ENCODE results near the gene YES1. TPM values are rescaled to one million over a fixed set of nuclear protein-coding genes. Genes with fewer than 3 reads are reported as not detected.
A peak's percentile ranks its signal among the peaks of the same experiment; 100 is the strongest.

Gene YES1
- total and polyA plus RNA-seq, 8 donors = 6.4 to 147 (median 36.6) TPM

- Histone ChIP-seq H3K4me1 (no peaks in the 10 kb centered on the region), H3K27me3 (no peaks in the 10 kb centered on the region), H3K36me3 (peaks cover 0 to 43% (median 31%) of the 10 kb centered on the region in 4 donors), H3K9me3 (no peaks in the 10 kb centered on the region), H3K27ac (no peak overlapping the region), H3K4me3 (no peak overlapping the region)
- DNase-seq = no peak
- intact Hi-C loops (cut with DNase I; ENCODE audit: low total_unique reads) = no loop called here
- TF ChIP-seq POLR2AphosphoS5 (IDR thresholded peaks at IDR 0.05) = no peak
- no peak for TF ChIP-seq POLR2A (IDR thresholded peaks at IDR 0.05)
- WGBS, 5 donors = 92 to 95% (median 93%) methylated on average over 9 of the region's 9 CpGs
These were observed 86.4 kb downstream of the YES1 start for GRCh38 chr18:725646-726045.

DNA sequence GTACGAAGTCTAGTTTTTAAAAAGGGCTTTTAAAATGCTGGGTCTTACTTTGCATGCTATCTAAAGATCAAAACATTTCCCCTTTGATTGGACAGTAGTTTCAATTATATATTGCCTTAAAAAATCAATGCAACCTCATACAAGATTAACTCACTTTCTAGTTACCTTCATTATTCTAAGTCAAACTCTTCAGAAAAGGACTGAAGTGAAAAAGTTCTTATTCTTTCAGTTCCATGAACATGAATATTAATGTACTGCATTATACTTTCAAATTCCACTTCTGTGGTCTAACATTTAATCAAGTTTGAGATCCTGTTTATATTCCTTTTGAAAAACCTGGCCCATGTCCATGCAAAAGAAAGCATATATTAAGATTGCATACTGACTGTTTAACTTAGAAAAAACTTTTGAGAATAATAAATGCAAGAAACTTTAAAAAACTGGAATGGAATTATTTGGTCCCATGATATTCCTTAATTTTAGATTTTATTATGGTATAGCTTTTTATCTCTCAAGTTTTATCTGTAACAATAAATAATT, 88.4 kb downstream of the YES1 start:
- no peaks in the 10 kb centered on the region for H3K9me3 ChIP-seq
- H3K4me1 ChIP-seq = no peaks in the 10 kb centered on the region
- WGBS, 5 donors = 83 to 96% (median 94%) methylated on average over 1 of the region's 1 CpG
- no peak for DNase-seq
- intact Hi-C loops (cut with DNase I; ENCODE audit: low total_unique reads) = no loop called here
- TF ChIP-seq EP300 (IDR thresholded peaks at IDR 0.05) (no peak), POLR2A (IDR thresholded peaks at IDR 0.05) (no peak), POLR2AphosphoS5 (IDR thresholded peaks at IDR 0.05) (no peak), CTCF (IDR thresholded peaks at IDR 0.05) (no peak)
- no peak overlapping the region for H3K4me3 ChIP-seq
- no peaks in the 10 kb centered on the region for H3K27me3 ChIP-seq
- H3K36me3 ChIP-seq = peaks cover 0 to 32% (median 26%) of the 10 kb centered on the region in 4 donors
- no peak overlapping the region for H3K27ac ChIP-seq

DNA sequence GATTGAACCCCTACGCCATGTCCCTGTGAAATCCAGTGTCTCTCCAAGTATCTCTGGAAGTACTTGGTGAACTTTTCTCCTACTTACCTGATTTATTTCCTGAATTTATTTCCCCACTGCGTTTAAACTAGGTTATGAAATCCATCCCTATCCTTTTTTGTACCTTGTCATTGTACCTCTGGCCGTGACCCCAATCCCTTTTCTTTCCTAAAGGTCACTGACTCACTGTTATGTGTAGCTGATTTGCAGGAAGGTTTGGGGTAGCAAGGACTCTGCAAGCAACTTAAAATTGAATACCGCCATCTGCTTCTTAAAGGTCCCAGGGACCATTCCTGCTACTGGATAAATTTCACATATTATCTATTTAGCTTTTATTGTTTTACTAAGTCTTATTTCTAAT, 95.0 kb downstream of the YES1 start:
- Histone ChIP-seq H3K4me3 (no peak overlapping the region), H3K36me3 (no peaks in the 10 kb centered on the region), H3K9me3 (no peaks in the 10 kb centered on the region), H3K4me1 (peaks cover 0 to 7% (median 2%) of the 10 kb centered on the region in 4 donors), H3K27me3 (no peaks in the 10 kb centered on the region), H3K27ac (no peak overlapping the region)
- WGBS, 5 donors = 89 to 94% (median 91%) methylated on average over 4 of the region's 4 CpGs
- DNase-seq = no peak
- intact Hi-C loops (cut with DNase I; ENCODE audit: low total_unique reads) = no loop called here
- TF ChIP-seq CTCF (IDR thresholded peaks at IDR 0.05) (no peak), POLR2A (IDR thresholded peaks at IDR 0.05) (no peak), EP300 (IDR thresholded peaks at IDR 0.05) (no peak), POLR2AphosphoS5 (IDR thresholded peaks at IDR 0.05) (no peak)

GRCh38 chr18:715626-716025, 96.4 kb downstream of the YES1 start:
- H3K4me3 ChIP-seq = no peak overlapping the region
- no peaks in the 10 kb centered on the region for H3K36me3 ChIP-seq
- DNase-seq = no peak
- no peaks in the 10 kb centered on the region for H3K9me3 ChIP-seq
- TF ChIP-seq POLR2AphosphoS5 (IDR thresholded peaks at IDR 0.05) = no peak
- TF ChIP-seq CTCF (IDR thresholded peaks at IDR 0.05) = no peak
- TF ChIP-seq EP300 (IDR thresholded peaks at IDR 0.05) = no peak
- TF ChIP-seq POLR2A (IDR thresholded peaks at IDR 0.05) = no peak
- WGBS, 5 donors = 73 to 89% (median 76%) methylated on average over 1 of the region's 1 CpG
- H3K4me1 ChIP-seq = peaks cover 8 to 17% (median 12%) of the 10 kb centered on the region in 4 donors
- intact Hi-C loops (cut with DNase I; ENCODE audit: low total_unique reads) = no loop called here
- H3K27me3 ChIP-seq = no peaks in the 10 kb centered on the region
- H3K27ac ChIP-seq = no peak overlapping the region

DNA sequence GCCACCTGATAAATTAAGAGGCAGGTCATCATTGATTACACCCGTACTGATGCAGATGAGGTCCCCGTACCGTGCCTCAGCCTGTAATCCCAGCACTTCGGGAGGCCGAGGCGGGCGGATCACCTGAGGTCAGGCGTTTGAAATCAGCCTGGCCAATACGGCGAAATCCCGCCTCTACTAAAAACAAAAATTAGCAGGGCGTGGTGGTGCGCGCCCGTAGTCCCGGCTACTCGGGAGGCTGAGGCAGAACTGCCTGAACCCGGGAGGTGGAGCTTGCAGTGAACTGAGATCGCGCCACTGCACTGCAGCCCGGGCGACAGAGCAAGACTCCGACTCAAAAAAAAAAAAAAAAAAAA, 98.9 kb downstream of the YES1 start:
- H3K36me3 ChIP-seq = peaks cover 0 to 8% (median 8%) of the 10 kb centered on the region in 4 donors
- H3K9me3 ChIP-seq = no peaks in the 10 kb centered on the region
- peak overlapping the region; percentile 56 to 81 (median 70) for H3K4me3 ChIP-seq
- intact Hi-C loops (cut with DNase I; ENCODE audit: low total_unique reads) = no loop called here
- no peaks in the 10 kb centered on the region for H3K27me3 ChIP-seq
- H3K27ac ChIP-seq = peak overlapping the region; percentile 71 to 92 (median 89)
- no peak for TF ChIP-seq POLR2A (IDR thresholded peaks at IDR 0.05)
- TF ChIP-seq CTCF (IDR thresholded peaks at IDR 0.05) = no peak
- TF ChIP-seq POLR2AphosphoS5 (IDR thresholded peaks at IDR 0.05) = no peak
- no peak for TF ChIP-seq EP300 (IDR thresholded peaks at IDR 0.05)
- peaks cover 8 to 30% (median 19%) of the 10 kb centered on the region in 4 donors for H3K4me1 ChIP-seq
- 59 to 94% (median 79%) methylated on average over 15 to 23 of the region's 23 CpGs for WGBS, 5 donors
- DNase-seq = no peak
